ENCODE results near the gene SPTLC2.

SPTLC2 gene

GRCh38 chr14:77607741-77608302 is 8.6 kb downstream of the SPTLC2 start:
- H3K4me3 ChIP-seq (ENCODE audit: low read length in 2 of 2), result no peak overlapping the region
- H3K9me3 ChIP-seq (ENCODE audit: control insufficient read depth in 2 of 2, low read length in 2 of 2), result no peaks in the 10 kb centered on the region
- H3K36me3 ChIP-seq (ENCODE audit: control insufficient read depth in 2 of 2, insufficient read depth in 2 of 2, low read length in 2 of 2), result no peaks in the 10 kb centered on the region
- peaks cover 3% of the 10 kb centered on the region for H3K4me1 ChIP-seq (ENCODE audit: control insufficient read depth, insufficient read depth, low read length)
- no peaks in the 10 kb centered on the region for H3K27me3 ChIP-seq (ENCODE audit: control insufficient read depth in 1 of 2, insufficient read depth in 2 of 2, low read length in 2 of 2)
- H3K9ac ChIP-seq (ENCODE audit: low read length in 2 of 2), result no peak overlapping the region
- no peak overlapping the region for H3K27ac ChIP-seq (ENCODE audit: low read length)

GRCh38 chr14:77605392-77605972 is 11.0 kb downstream of the SPTLC2 start:
- H3K27ac ChIP-seq (ENCODE audit: low read length), result no peak overlapping the region
- H3K27me3 ChIP-seq (ENCODE audit: control insufficient read depth in 1 of 2, insufficient read depth in 2 of 2, low read length in 2 of 2), result no peaks in the 10 kb centered on the region
- H3K4me1 ChIP-seq (ENCODE audit: control insufficient read depth, insufficient read depth, low read length), result peaks cover 3% of the 10 kb centered on the region
- no peak overlapping the region for H3K4me3 ChIP-seq (ENCODE audit: low read length in 2 of 2)
- H3K36me3 ChIP-seq (ENCODE audit: control insufficient read depth in 2 of 2, insufficient read depth in 2 of 2, low read length in 2 of 2), result no peaks in the 10 kb centered on the region
- no peak overlapping the region for H3K9ac ChIP-seq (ENCODE audit: low read length in 2 of 2)
- H3K9me3 ChIP-seq (ENCODE audit: control insufficient read depth in 2 of 2, low read length in 2 of 2), result no peaks in the 10 kb centered on the region

GRCh38 chr14:77603654-77604255 is 12.7 kb downstream of the SPTLC2 start:
- no peak overlapping the region for H3K4me3 ChIP-seq (ENCODE audit: low read length in 2 of 2)
- no peaks in the 10 kb centered on the region for H3K9me3 ChIP-seq (ENCODE audit: control insufficient read depth in 2 of 2, low read length in 2 of 2)
- H3K27ac ChIP-seq (ENCODE audit: low read length), result no peak overlapping the region
- peaks cover 3% of the 10 kb centered on the region for H3K4me1 ChIP-seq (ENCODE audit: control insufficient read depth, insufficient read depth, low read length)
- H3K9ac ChIP-seq (ENCODE audit: low read length in 2 of 2), result no peak overlapping the region
- no peaks in the 10 kb centered on the region for H3K36me3 ChIP-seq (ENCODE audit: control insufficient read depth in 2 of 2, insufficient read depth in 2 of 2, low read length in 2 of 2)
- no peaks in the 10 kb centered on the region for H3K27me3 ChIP-seq (ENCODE audit: control insufficient read depth in 1 of 2, insufficient read depth in 2 of 2, low read length in 2 of 2)

GRCh38 chr14:77603031-77603430 is 13.4 kb downstream of the SPTLC2 start:
- no peak overlapping the region for H3K9ac ChIP-seq (ENCODE audit: low read length in 2 of 2)
- no peak overlapping the region for H3K27ac ChIP-seq (ENCODE audit: low read length)
- no peaks in the 10 kb centered on the region for H3K27me3 ChIP-seq (ENCODE audit: control insufficient read depth in 1 of 2, insufficient read depth in 2 of 2, low read length in 2 of 2)
- H3K4me3 ChIP-seq (ENCODE audit: low read length in 2 of 2), result no peak overlapping the region
- H3K9me3 ChIP-seq (ENCODE audit: control insufficient read depth in 2 of 2, low read length in 2 of 2), result no peaks in the 10 kb centered on the region
- H3K36me3 ChIP-seq (ENCODE audit: control insufficient read depth in 2 of 2, insufficient read depth in 2 of 2, low read length in 2 of 2), result no peaks in the 10 kb centered on the region
- H3K4me1 ChIP-seq (ENCODE audit: control insufficient read depth, insufficient read depth, low read length), result peaks cover 6% of the 10 kb centered on the region

GRCh38 chr14:77601846-77602619 is 14.4 kb downstream of the SPTLC2 start:
- Histone ChIP-seq H3K4me1 (ENCODE audit: control insufficient read depth, insufficient read depth, low read length) (peaks cover 6% of the 10 kb centered on the region), H3K27me3 (ENCODE audit: control insufficient read depth in 1 of 2, insufficient read depth in 2 of 2, low read length in 2 of 2) (no peaks in the 10 kb centered on the region), H3K9ac (ENCODE audit: low read length in 2 of 2) (no peak overlapping the region), H3K27ac (ENCODE audit: low read length) (no peak overlapping the region), H3K4me3 (ENCODE audit: low read length in 2 of 2) (no peak overlapping the region), H3K9me3 (ENCODE audit: control insufficient read depth in 2 of 2, low read length in 2 of 2) (no peaks in the 10 kb centered on the region), H3K36me3 (ENCODE audit: control insufficient read depth in 2 of 2, insufficient read depth in 2 of 2, low read length in 2 of 2) (no peaks in the 10 kb centered on the region)

GRCh38 chr14:77599889-77600288 is 16.5 kb downstream of the SPTLC2 start:
- peaks cover 6% of the 10 kb centered on the region for H3K4me1 ChIP-seq (ENCODE audit: control insufficient read depth, insufficient read depth, low read length)
- no peak overlapping the region for H3K27ac ChIP-seq (ENCODE audit: low read length)
- H3K9ac ChIP-seq (ENCODE audit: low read length in 2 of 2), result no peak overlapping the region
- no peaks in the 10 kb centered on the region for H3K27me3 ChIP-seq (ENCODE audit: control insufficient read depth in 1 of 2, insufficient read depth in 2 of 2, low read length in 2 of 2)
- H3K4me3 ChIP-seq (ENCODE audit: low read length in 2 of 2), result no peak overlapping the region
- H3K9me3 ChIP-seq (ENCODE audit: control insufficient read depth in 2 of 2, low read length in 2 of 2), result no peaks in the 10 kb centered on the region
- peaks cover 7 to 9% of the 10 kb centered on the region in 2 donors for H3K36me3 ChIP-seq (ENCODE audit: control insufficient read depth in 2 of 2, insufficient read depth in 2 of 2, low read length in 2 of 2)

GRCh38 chr14:77598366-77599070 is 17.9 kb downstream of the SPTLC2 start:
- Histone ChIP-seq H3K9ac (ENCODE audit: low read length in 2 of 2) (no peak overlapping the region), H3K4me3 (ENCODE audit: low read length in 2 of 2) (no peak overlapping the region), H3K27me3 (ENCODE audit: control insufficient read depth in 1 of 2, insufficient read depth in 2 of 2, low read length in 2 of 2) (no peaks in the 10 kb centered on the region), H3K4me1 (ENCODE audit: control insufficient read depth, insufficient read depth, low read length) (peaks cover 3% of the 10 kb centered on the region), H3K36me3 (ENCODE audit: control insufficient read depth in 2 of 2, insufficient read depth in 2 of 2, low read length in 2 of 2) (peaks cover 7 to 11% of the 10 kb centered on the region in 2 donors), H3K9me3 (ENCODE audit: control insufficient read depth in 2 of 2, low read length in 2 of 2) (no peaks in the 10 kb centered on the region), H3K27ac (ENCODE audit: low read length) (no peak overlapping the region)

GRCh38 chr14:77593501-77593961 is 22.9 kb downstream of the SPTLC2 start:
- H3K4me1 ChIP-seq (ENCODE audit: control insufficient read depth, insufficient read depth, low read length), result peaks cover 2% of the 10 kb centered on the region
- H3K27me3 ChIP-seq (ENCODE audit: control insufficient read depth in 1 of 2, insufficient read depth in 2 of 2, low read length in 2 of 2), result no peaks in the 10 kb centered on the region
- H3K36me3 ChIP-seq (ENCODE audit: control insufficient read depth in 2 of 2, insufficient read depth in 2 of 2, low read length in 2 of 2), result peaks cover 7 to 11% of the 10 kb centered on the region in 2 donors
- H3K9ac ChIP-seq (ENCODE audit: low read length in 2 of 2), result no peak overlapping the region
- no peak overlapping the region for H3K4me3 ChIP-seq (ENCODE audit: low read length in 2 of 2)
- no peaks in the 10 kb centered on the region for H3K9me3 ChIP-seq (ENCODE audit: control insufficient read depth in 2 of 2, low read length in 2 of 2)
- no peak overlapping the region for H3K27ac ChIP-seq (ENCODE audit: low read length)

GRCh38 chr14:77590845-77591485 is 25.5 kb downstream of the SPTLC2 start:
- no peak overlapping the region for H3K4me3 ChIP-seq (ENCODE audit: low read length in 2 of 2)
- H3K9me3 ChIP-seq (ENCODE audit: control insufficient read depth in 2 of 2, low read length in 2 of 2), result no peaks in the 10 kb centered on the region
- no peak overlapping the region for H3K9ac ChIP-seq (ENCODE audit: low read length in 2 of 2)
- H3K27me3 ChIP-seq (ENCODE audit: control insufficient read depth in 1 of 2, insufficient read depth in 2 of 2, low read length in 2 of 2), result no peaks in the 10 kb centered on the region
- no peak overlapping the region for H3K27ac ChIP-seq (ENCODE audit: low read length)
- H3K36me3 ChIP-seq (ENCODE audit: control insufficient read depth in 2 of 2, insufficient read depth in 2 of 2, low read length in 2 of 2), result peaks cover 5 to 7% of the 10 kb centered on the region in 2 donors
- no peaks in the 10 kb centered on the region for H3K4me1 ChIP-seq (ENCODE audit: control insufficient read depth, insufficient read depth, low read length)

- H3K9ac ChIP-seq (ENCODE audit: low read length in 2 of 2), result no peak overlapping the region
- no peak overlapping the region for H3K27ac ChIP-seq (ENCODE audit: low read length)
- no peaks in the 10 kb centered on the region for H3K36me3 ChIP-seq (ENCODE audit: control insufficient read depth in 2 of 2, insufficient read depth in 2 of 2, low read length in 2 of 2)
- H3K4me3 ChIP-seq (ENCODE audit: low read length in 2 of 2), result no peak overlapping the region
- H3K4me1 ChIP-seq (ENCODE audit: control insufficient read depth, insufficient read depth, low read length), result no peaks in the 10 kb centered on the region
- no peaks in the 10 kb centered on the region for H3K27me3 ChIP-seq (ENCODE audit: control insufficient read depth in 1 of 2, insufficient read depth in 2 of 2, low read length in 2 of 2)
- no peaks in the 10 kb centered on the region for H3K9me3 ChIP-seq (ENCODE audit: control insufficient read depth in 2 of 2, low read length in 2 of 2)
Observed at GRCh38 chr14:77589099-77589498, 27.3 kb downstream of the SPTLC2 start.

Data from stomach smooth muscle (tissue), 2 donors.